ENCODE results near the gene PCDHGB6.

PCDHGB6 gene

GRCh38 chr5:141383345-141383744, 24.5 kb upstream of the PCDHGB6 start:
- no peak for DNase-seq (ENCODE audit: low read depth)
- TF ChIP-seq, protein P1, sequence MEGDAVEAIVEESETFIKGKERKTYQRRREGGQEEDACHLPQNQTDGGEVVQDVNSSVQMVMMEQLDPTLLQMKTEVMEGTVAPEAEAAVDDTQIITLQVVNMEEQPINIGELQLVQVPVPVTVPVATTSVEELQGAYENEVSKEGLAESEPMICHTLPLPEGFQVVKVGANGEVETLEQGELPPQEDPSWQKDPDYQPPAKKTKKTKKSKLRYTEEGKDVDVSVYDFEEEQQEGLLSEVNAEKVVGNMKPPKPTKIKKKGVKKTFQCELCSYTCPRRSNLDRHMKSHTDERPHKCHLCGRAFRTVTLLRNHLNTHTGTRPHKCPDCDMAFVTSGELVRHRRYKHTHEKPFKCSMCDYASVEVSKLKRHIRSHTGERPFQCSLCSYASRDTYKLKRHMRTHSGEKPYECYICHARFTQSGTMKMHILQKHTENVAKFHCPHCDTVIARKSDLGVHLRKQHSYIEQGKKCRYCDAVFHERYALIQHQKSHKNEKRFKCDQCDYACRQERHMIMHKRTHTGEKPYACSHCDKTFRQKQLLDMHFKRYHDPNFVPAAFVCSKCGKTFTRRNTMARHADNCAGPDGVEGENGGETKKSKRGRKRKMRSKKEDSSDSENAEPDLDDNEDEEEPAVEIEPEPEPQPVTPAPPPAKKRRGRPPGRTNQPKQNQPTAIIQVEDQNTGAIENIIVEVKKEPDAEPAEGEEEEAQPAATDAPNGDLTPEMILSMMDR (IDR thresholded peaks at IDR 0.05; ENCODE audit: insufficient read depth, low read depth, low read length, missing control alignments): no peak
- H3K4me3 ChIP-seq (ENCODE audit: low read depth, low read length): no peak overlapping the region

- no peak overlapping the region for H3K4me3 ChIP-seq (ENCODE audit: low read depth, low read length)
- TF ChIP-seq, protein P1 (IDR thresholded peaks at IDR 0.05; ENCODE audit: insufficient read depth, low read depth, low read length, missing control alignments): no peak
- DNase-seq (ENCODE audit: low read depth): no peak
These were observed 23.2 kb upstream of the PCDHGB6 start for GRCh38 chr5:141384471-141385267.

GRCh38 chr5:141387557-141388311, 20.1 kb upstream of the PCDHGB6 start, which contains the start of gene PCDHGB4:
TSS of gene PCDHGB4 (plus strand) at chr5:141387698. CDS start at chr5:141387885, 187 bp downstream.
- peak; percentile 65 for DNase-seq (ENCODE audit: low read depth)
- H3K4me3 ChIP-seq (ENCODE audit: low read depth, low read length): peak within 1 kb of the TSS; percentile 48
- TF ChIP-seq, protein P1 (IDR thresholded peaks at IDR 0.05; ENCODE audit: insufficient read depth, low read depth, low read length, missing control alignments): peak; percentile 55

- DNase-seq (ENCODE audit: low read depth): no peak
- H3K4me3 ChIP-seq (ENCODE audit: low read depth, low read length): no peak overlapping the region
- TF ChIP-seq, protein P1 (IDR thresholded peaks at IDR 0.05; ENCODE audit: insufficient read depth, low read depth, low read length, missing control alignments): no peak
These were observed 19.2 kb upstream of the PCDHGB6 start for GRCh38 chr5:141388661-141389060.

DNA sequence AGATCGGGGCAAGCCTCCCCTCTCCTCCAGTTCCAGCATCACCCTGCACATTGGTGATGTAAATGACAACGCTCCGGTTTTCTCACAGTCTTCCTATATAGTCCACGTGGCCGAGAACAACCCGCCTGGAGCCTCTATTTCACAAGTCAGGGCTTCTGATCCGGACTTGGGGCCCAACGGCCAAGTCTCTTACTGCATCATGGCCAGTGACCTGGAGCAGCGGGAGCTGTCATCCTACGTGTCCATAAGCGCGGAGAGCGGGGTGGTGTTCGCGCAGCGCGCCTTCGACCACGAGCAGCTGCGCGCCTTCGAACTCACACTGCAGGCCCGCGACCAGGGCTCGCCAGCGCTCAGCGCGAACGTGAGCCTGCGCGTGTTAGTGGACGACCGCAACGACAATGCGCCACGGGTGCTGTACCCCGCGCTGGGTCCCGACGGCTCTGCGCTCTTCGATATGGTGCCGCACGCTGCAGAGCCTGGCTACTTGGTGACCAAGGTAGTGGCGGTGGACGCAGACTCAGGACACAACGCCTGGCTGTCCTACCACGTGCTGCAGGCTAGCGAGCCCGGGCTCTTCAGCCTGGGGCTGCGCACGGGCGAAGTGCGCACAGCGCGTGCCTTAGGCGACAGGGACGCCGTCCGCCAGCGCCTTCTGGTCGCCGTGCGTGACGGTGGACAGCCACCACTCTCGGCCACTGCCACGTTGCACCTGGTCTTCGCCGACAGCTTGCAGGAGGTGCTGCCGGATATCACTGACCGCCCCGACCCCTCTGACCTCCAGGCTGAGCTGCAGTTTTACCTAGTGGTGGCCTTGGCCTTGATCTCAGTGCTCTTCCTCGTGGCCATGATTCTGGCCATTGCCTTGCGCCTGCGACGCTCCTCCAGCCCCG, 18.4 kb upstream of the PCDHGB6 start:
- TF ChIP-seq, protein P1 (IDR thresholded peaks at IDR 0.05; ENCODE audit: insufficient read depth, low read depth, low read length, missing control alignments): no peak
- no peak overlapping the region for H3K4me3 ChIP-seq (ENCODE audit: low read depth, low read length)

GRCh38 chr5:141392429-141393198, 15.2 kb upstream of the PCDHGB6 start, which contains the start of gene PCDHGA8:
TSS of gene PCDHGA8 (plus strand) at chr5:141392633. CDS start at chr5:141392814, 181 bp downstream.
- TF ChIP-seq, protein P1 (IDR thresholded peaks at IDR 0.05; ENCODE audit: insufficient read depth, low read depth, low read length, missing control alignments): no peak
- no peak within 1 kb of the TSS for H3K4me3 ChIP-seq (ENCODE audit: low read depth, low read length)
- DNase-seq (ENCODE audit: low read depth): no peak

More for the DNA sequence above, 18.4 kb upstream of the PCDHGB6 start:
- DNase-seq (ENCODE audit: low read depth): no peak
